K562 (cell line): ENCODE results near the gene GAD1. TPM values are rescaled to one million over a fixed set of nuclear protein-coding genes. Genes with fewer than 3 reads are reported as not detected.

ENCODE experiments used
- ATAC-seq: fragments of 200-7000 bp; cut with Tn5 transposase; 3 replicates; pipeline ENCODE4 v1.9.1; 2020; ENCODE audit warnings: moderate library complexity
- BruUV-seq: library from RNA; stranded (reverse); fragments of 400-500 nt; replicated peaks from 2 replicates; lab custom pipeline; 2021; lab: Mats Ljungman, UMichigan
- CTCF ChIA-PET: fragments of 300-600 bp; formaldehyde crosslinking; extraction: SDS; loops from one replicate; lab custom pipeline; 2021; ENCODE audit warnings: low intra/inter-chr PET ratio; lab: Yijun Ruan, JAX
- POLR2A ChIA-PET: fragments of 300-600, 350-650 bp; sonication (Branson Sonifier 250); formaldehyde crosslinking; extraction: SDS; loops from one replicate; lab custom pipeline; 2021; ENCODE audit warnings: antibody characterized with exemption, inconsistent platforms; lab: Yijun Ruan, JAX
- DNase-seq, 4 experiments: peaks; one replicate each; pipeline versions ENCODE4 v3.0.0 to v3.0.0-alpha.2; 2011 to 2018; ENCODE audit warnings: low spot score in 3 of 4, mixed read lengths in 3 of 4; ENCODE audit errors: extremely low read depth in 1 of 4
- FAIRE-seq: peaks from 2 replicates; lab custom pipeline; 2011; peaks lifted over from hg19 to GRCh38; lab: Jason Lieb, UNC
- H2AFZ ChIP-seq: 2 replicates; pipeline ENCODE4 v1.6.0; 2011; ENCODE audit warnings: low read depth, low read length, control low read depth, inconsistent platforms
- H3K27ac ChIP-seq: fragments of 200-600 bp; 3 replicates; pipeline ENCODE4 v1.8.0; 2011; ENCODE audit warnings: low read depth, mild to moderate bottlenecking, control low read depth, inconsistent platforms, low read length, moderate library complexity, mixed read lengths; ENCODE audit errors: extremely low read depth
- H3K27me3 ChIP-seq, 2 experiments: fragments of 300-600 bp in 1 of 2; 2 replicates in 1 of 2; 3 replicates in 1 of 2; pipeline versions ENCODE4 v1.6.0 to v1.8.0; 2011; ENCODE audit warnings: inconsistent platforms in 2 of 2, low read length in 2 of 2, mild to moderate bottlenecking in 1 of 2, mixed read lengths in 1 of 2, moderate library complexity in 1 of 2; ENCODE audit not compliant: control insufficient read depth in 2 of 2, insufficient read depth in 2 of 2
- H3K36me3 ChIP-seq: fragments of 300-600 bp; 3 replicates; pipeline ENCODE4 v1.8.0; 2011; ENCODE audit warnings: mild to moderate bottlenecking, low read length, inconsistent platforms; ENCODE audit not compliant: control insufficient read depth, insufficient read depth
- H3K4me1 ChIP-seq, 2 experiments: fragments of 200-600 bp in 1 of 2; replicated peaks in 1 of 2; 2 replicates in 1 of 2; 3 replicates in 1 of 2; pipeline versions ENCODE4 v1.5.1 to v1.8.0; 2011; ENCODE audit warnings: inconsistent platforms in 2 of 2, low read length in 2 of 2, mild to moderate bottlenecking in 1 of 2, mixed read lengths in 1 of 2, moderate library complexity in 1 of 2; ENCODE audit not compliant: control insufficient read depth in 2 of 2, insufficient read depth in 2 of 2
- H3K4me2 ChIP-seq: 2 replicates; pipeline ENCODE4 v1.6.1; 2011; ENCODE audit warnings: low read length, control low read depth, inconsistent platforms, mixed read lengths; ENCODE audit not compliant: insufficient read depth
- H3K4me3 ChIP-seq: fragments of 200-600 bp; sonication (generic), shearing (Covaris generic); 2 replicates; pipeline ENCODE4 v1.5.1; 2016; ENCODE audit warnings: control low read depth, inconsistent platforms
- H3K79me2 ChIP-seq: fragments of 200-600 bp; 3 replicates; pipeline ENCODE4 v1.8.0; 2011; ENCODE audit warnings: low read length, inconsistent platforms; ENCODE audit not compliant: control insufficient read depth, insufficient read depth
- H3K9ac ChIP-seq, 2 experiments: 2 replicates each; pipeline versions ENCODE4 v1.6.0 to v1.6.1; 2011; ENCODE audit warnings: low read depth in 2 of 2, low read length in 2 of 2, control low read depth in 1 of 2, inconsistent platforms in 1 of 2, mild to moderate bottlenecking in 1 of 2, mixed read lengths in 1 of 2; ENCODE audit not compliant: insufficient read depth in 1 of 2
- H3K9me1 ChIP-seq: one replicate; pipeline ENCODE4 v1.6.0; 2011; ENCODE audit warnings: inconsistent platforms, mild to moderate bottlenecking, low read length, moderate library complexity; ENCODE audit not compliant: control insufficient read depth, insufficient read depth
- H3K9me3 ChIP-seq: replicated peaks from 2 replicates; pipeline ENCODE4 v1.5.1; 2011; ENCODE audit warnings: low read depth, low read length, inconsistent platforms; ENCODE audit not compliant: control insufficient read depth, insufficient read depth
- H4K20me1 ChIP-seq: replicated peaks from 2 replicates; pipeline ENCODE4 v1.6.1; 2011; ENCODE audit warnings: low read length, inconsistent platforms, mixed read lengths; ENCODE audit not compliant: control insufficient read depth, insufficient read depth
- CBX1 ChIP-seq: sonication (generic); IDR thresholded peaks from 2 replicates; pipeline ENCODE4 v1.6.1; 2016; ENCODE audit warnings: antibody characterized with exemption, low read depth, mild to moderate bottlenecking
- ELF1 ChIP-seq: fragments of 200-800 bp; sonication (Bioruptor generic); IDR thresholded peaks from 2 replicates; pipeline ENCODE4 v1.6.1; 2016; ENCODE audit warnings: missing genetic modification characterization, missing compliant biosample characterization
- HDAC1 ChIP-seq, 2 experiments: fragments of 450-650 bp; IDR thresholded peaks; 2 replicates each; pipeline ENCODE4 v1.6.1; 2016 to 2017; ENCODE audit warnings: inconsistent platforms in 1 of 2, mild to moderate bottlenecking in 1 of 2, moderate library complexity in 1 of 2
- MCM3 ChIP-seq: fragments of 450-650 bp; IDR thresholded peaks from 2 replicates; pipeline ENCODE4 v1.6.1; 2016
- NFXL1 ChIP-seq: fragments of 450-650 bp; formaldehyde crosslinking; IDR thresholded peaks from 2 replicates; pipeline ENCODE4 v1.4.0; 2021; ENCODE audit warnings: mild to moderate bottlenecking
- SAFB2 ChIP-seq: fragments of 200-400 bp; formaldehyde crosslinking; IDR thresholded peaks from 2 replicates; pipeline ENCODE4 v1.6.1; 2018; ENCODE audit warnings: borderline replicate concordance, low read length, low read depth, moderate library complexity; ENCODE audit not compliant: severe bottlenecking
- ZC3H8 ChIP-seq: fragments of 450-650 bp; IDR thresholded peaks from 2 replicates; pipeline ENCODE4 v1.6.1; 2017
- ZKSCAN3 ChIP-seq: fragments of 250-450 bp; sonication (Bioruptor Pico); IDR thresholded peaks from 2 replicates; pipeline ENCODE4 v1.4.0; 2020
- ZNF445 ChIP-seq: fragments of 250-450 bp; sonication (Bioruptor Pico); IDR thresholded peaks from 2 replicates; pipeline ENCODE4 v1.4.0; 2020; ENCODE audit warnings: low read depth, mild to moderate bottlenecking, moderate library complexity
- WGBS: fragments of 100-300 bp; shearing (Covaris generic); methylation state at CpG from one replicate; pipeline ENCODE4 v1.1.6; 2016; ENCODE audit warnings: low coverage, mixed read lengths; ENCODE audit not compliant: insufficient coverage; ENCODE audit errors: missing lambda C conversion rate; 5-methylcytosine and 5-hydroxymethylcytosine counted together
- in situ Hi-C: fragments of 300-500 bp; cut with MboI; formaldehyde crosslinking; loops from 4 replicates; pipeline ENCODE4 v1.15.0; 2018; ENCODE audit warnings: inconsistent platforms, mixed read lengths
- intact Hi-C: fragments of 100-400 bp; cut with micrococcal nuclease; formaldehyde crosslinking; loops from 2 replicates; pipeline ENCODE4 v1.14.2; 2022
- polyA plus RNA-seq, 8 experiments: library from polyadenylated mRNA; depleted of rRNA in 4 of 8; stranded (reverse) in 5 of 8; unstranded in 3 of 8; fragments of >200 nt; fragmentation: Nextera tagmentation in 2 of 8; fragmentation: Illumina TruSeq in 1 of 8; extraction: Ambion mirVana in 2 of 8; extraction: Trizol in 1 of 8; gene quantifications; 2 replicates each; pipeline versions ENCODE4 v1.2.1 to v1.2.3, GENCODE V29; 2011 to 2014; ENCODE audit warnings: inconsistent platforms in 1 of 8, missing spikeins in 1 of 8
- total RNA-seq, 7 experiments: library from RNA; depleted of rRNA in 6 of 7; stranded (reverse); fragments of >200 nt in 6 of 7; fragmentation: Illumina TruSeq in 2 of 7; extraction: Trizol in 2 of 7; gene quantifications; 2 replicates each; pipeline versions ENCODE4 v1.2.1 to v1.2.3, GENCODE V29; 2011 to 2021; ENCODE audit warnings: low replicate concordance in 1 of 7
- TF ChIP-seq, protein P1 (sequence below), 2 experiments: IDR thresholded peaks; 2 replicates each; pipeline ENCODE4 v1.6.1; 2011; ENCODE audit warnings: borderline replicate concordance in 1 of 2, control low read depth in 1 of 2, low read depth in 1 of 2, low read length in 1 of 2, mild to moderate bottlenecking in 1 of 2, mixed read lengths in 1 of 2, moderate library complexity in 1 of 2; ENCODE audit not compliant: insufficient read depth in 1 of 2, insufficient read length in 1 of 2, poor library complexity in 1 of 2, severe bottlenecking in 1 of 2; ENCODE audit errors: extremely low read depth in 1 of 2
- TF ChIP-seq, protein P2 (sequence below): fragments of 450-650 bp; formaldehyde crosslinking; conservative IDR thresholded peaks from 2 replicates; pipeline ENCODE4 v1.4.0; 2022; ENCODE audit warnings: mild to moderate bottlenecking, missing genetic modification characterization

Gene GAD1
- total and polyA plus RNA-seq, 9 of the 15 experiments (the other 6 are each of a cell fraction or from before 2014, with no cell fraction given): 2.7 to 29.1 (median 15.7) TPM

DNA sequence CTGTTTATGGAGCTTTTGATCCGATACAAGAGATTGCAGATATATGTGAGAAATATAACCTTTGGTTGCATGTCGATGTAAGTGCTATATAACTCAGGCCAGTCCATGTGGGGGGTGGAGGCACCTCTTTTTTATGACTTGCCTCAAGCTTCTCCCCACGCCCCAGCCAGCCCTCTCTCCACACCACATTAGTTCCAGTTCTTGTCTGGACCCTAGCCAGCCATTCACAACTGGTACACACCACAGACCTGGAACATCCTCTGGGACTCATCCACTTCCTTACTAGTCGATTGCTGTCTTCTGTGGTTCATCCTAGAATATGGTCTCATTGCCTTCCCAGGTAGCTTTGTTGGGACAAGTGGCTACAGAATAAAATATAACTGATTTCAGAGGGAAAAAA lies 31.0 kb downstream of the GAD1 start:
- H2AFZ ChIP-seq: no peak overlapping the region
- intact Hi-C loops: no loop called here
- H3K4me3 ChIP-seq: no peak overlapping the region
- POLR2A ChIA-PET: interaction anchor here (1.2 kb wide), 1 partner anchor 14 kb away, joined by 3 read pairs; no protein-coding TSS in a partner anchor
- no peak overlapping the region for H3K4me2 ChIP-seq
- no peak overlapping the region for H3K27ac ChIP-seq
- no TSS peak for BruUV-seq
- H3K79me2 ChIP-seq: no peaks in the 10 kb centered on the region
- 31% methylated on average over 4 of the region's 4 CpGs for WGBS
- in situ Hi-C loops: no loop called here
- no peaks in the 10 kb centered on the region for H3K36me3 ChIP-seq
- no peak for DNase-seq
- TF ChIP-seq ZC3H8 (no peak), ELF1 (no peak), MCM3 (no peak), SAFB2 (no peak), ZKSCAN3 (CRISPR knock-in tag) (no peak), CBX1 (no peak), HDAC1 (IDR thresholded peaks at IDR 0.05) (no peak), ZNF445 (CRISPR knock-in tag) (no peak), NFXL1 (CRISPR knock-in tag) (no peak)
- TF ChIP-seq, protein P1, sequence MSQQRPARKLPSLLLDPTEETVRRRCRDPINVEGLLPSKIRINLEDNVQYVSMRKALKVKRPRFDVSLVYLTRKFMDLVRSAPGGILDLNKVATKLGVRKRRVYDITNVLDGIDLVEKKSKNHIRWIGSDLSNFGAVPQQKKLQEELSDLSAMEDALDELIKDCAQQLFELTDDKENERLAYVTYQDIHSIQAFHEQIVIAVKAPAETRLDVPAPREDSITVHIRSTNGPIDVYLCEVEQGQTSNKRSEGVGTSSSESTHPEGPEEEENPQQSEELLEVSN (IDR thresholded peaks at IDR 0.05; ENCODE audit: borderline replicate concordance in 1 of 2, extremely low read depth in 1 of 2, insufficient read depth in 1 of 2, insufficient read length in 1 of 2, low read depth in 1 of 2, low read length in 1 of 2, poor library complexity in 1 of 2, severe bottlenecking in 1 of 2): no peak
- TF ChIP-seq, protein P2, sequence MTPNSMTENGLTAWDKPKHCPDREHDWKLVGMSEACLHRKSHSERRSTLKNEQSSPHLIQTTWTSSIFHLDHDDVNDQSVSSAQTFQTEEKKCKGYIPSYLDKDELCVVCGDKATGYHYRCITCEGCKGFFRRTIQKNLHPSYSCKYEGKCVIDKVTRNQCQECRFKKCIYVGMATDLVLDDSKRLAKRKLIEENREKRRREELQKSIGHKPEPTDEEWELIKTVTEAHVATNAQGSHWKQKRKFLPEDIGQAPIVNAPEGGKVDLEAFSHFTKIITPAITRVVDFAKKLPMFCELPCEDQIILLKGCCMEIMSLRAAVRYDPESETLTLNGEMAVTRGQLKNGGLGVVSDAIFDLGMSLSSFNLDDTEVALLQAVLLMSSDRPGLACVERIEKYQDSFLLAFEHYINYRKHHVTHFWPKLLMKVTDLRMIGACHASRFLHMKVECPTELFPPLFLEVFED: no peak
- no peaks in the 10 kb centered on the region for H4K20me1 ChIP-seq
- CTCF ChIA-PET: no interaction called here
- H3K9me3 ChIP-seq: no peaks in the 10 kb centered on the region
- H3K27me3 ChIP-seq: no peaks in the 10 kb centered on the region
- no peaks in the 10 kb centered on the region for H3K4me1 ChIP-seq
- no peak for FAIRE-seq
- no peaks in the 10 kb centered on the region for H3K9me1 ChIP-seq
- ATAC-seq: no peak
- no peak overlapping the region for H3K9ac ChIP-seq
